Osteoblast (primary cell): ENCODE data around the gene IRGC. TPM values are rescaled to one million over a fixed set of nuclear protein-coding genes. Genes with fewer than 3 reads are reported as not detected.

ENCODE experiments used
- DNase-seq: peaks from one replicate; pipeline ENCODE4 v3.0.0; 2011; ENCODE audit warnings: low spot score, mixed read lengths; ENCODE audit not compliant: insufficient read length; ENCODE audit errors: missing footprints
- H2AFZ ChIP-seq: 2 replicates; pipeline ENCODE4 v1.6.0; 2011; ENCODE audit warnings: mild to moderate bottlenecking, low read length
- H3K27ac ChIP-seq: 2 replicates; pipeline ENCODE4 v1.5.1; 2011; ENCODE audit warnings: mild to moderate bottlenecking, low read depth, low read length, moderate library complexity
- H3K27me3 ChIP-seq: 2 replicates; pipeline ENCODE4 v1.6.0; 2012; ENCODE audit warnings: mild to moderate bottlenecking, control low read depth, inconsistent platforms, low read length, moderate library complexity; ENCODE audit not compliant: insufficient read depth
- H3K36me3 ChIP-seq: 2 replicates; pipeline ENCODE4 v1.5.1; 2011; ENCODE audit warnings: mild to moderate bottlenecking, low read length, control low read depth, moderate library complexity; ENCODE audit not compliant: insufficient read depth
- H3K4me1 ChIP-seq: 2 replicates; pipeline ENCODE4 v1.5.1; 2011; ENCODE audit warnings: mild to moderate bottlenecking, low read length, control low read depth, moderate library complexity; ENCODE audit not compliant: insufficient read depth
- H3K4me2 ChIP-seq: 2 replicates; pipeline ENCODE4 v1.6.0; 2011; ENCODE audit warnings: mild to moderate bottlenecking, low read length; ENCODE audit not compliant: insufficient read depth
- H3K4me3 ChIP-seq: fragments of 200-600 bp; sonication (generic); 3 replicates; pipeline ENCODE4 v1.5.1; 2012; ENCODE audit warnings: mild to moderate bottlenecking, low read length, inconsistent platforms; ENCODE audit not compliant: insufficient read depth
- H3K79me2 ChIP-seq: 2 replicates; pipeline ENCODE4 v1.6.0; 2012; ENCODE audit warnings: mild to moderate bottlenecking, low read length, control low read depth, inconsistent platforms; ENCODE audit not compliant: insufficient read depth
- H3K9me3 ChIP-seq: 2 replicates; pipeline ENCODE4 v1.5.1; 2011; ENCODE audit warnings: low read depth, low read length, control low read depth
- H4K20me1 ChIP-seq: 2 replicates; pipeline ENCODE4 v1.6.0; 2012; ENCODE audit warnings: mild to moderate bottlenecking, low read length, control low read depth; ENCODE audit not compliant: insufficient read depth
- CTCF ChIP-seq: IDR thresholded peaks from 2 replicates; pipeline ENCODE4 v1.5.1; 2011; ENCODE audit warnings: mild to moderate bottlenecking, low read depth, low read length, moderate library complexity; ENCODE audit errors: extremely low read depth
- total RNA-seq: library from RNA; depleted of rRNA; stranded (reverse); fragments of >200 nt; gene quantifications from 2 replicates; pipeline ENCODE4 v1.2.3, GENCODE V29; 2012

Gene IRGC
- total RNA-seq, 1 donor: not detected

- Histone ChIP-seq H3K27ac (no peak overlapping the region), H3K79me2 (no peaks in the 10 kb centered on the region), H3K36me3 (peaks cover 53% of the 10 kb centered on the region), H3K4me3 (no peak overlapping the region), H3K27me3 (no peaks in the 10 kb centered on the region), H3K9me3 (no peaks in the 10 kb centered on the region), H2AFZ (no peak overlapping the region), H3K4me1 (no peaks in the 10 kb centered on the region), H4K20me1 (peaks cover 4% of the 10 kb centered on the region), H3K4me2 (no peak overlapping the region)
- DNase-seq: no peak
- TF ChIP-seq CTCF: no peak
Observed at GRCh38 chr19:43729919-43730318, 14.0 kb downstream of the IRGC start.

- Histone ChIP-seq H4K20me1 (peaks cover 4% of the 10 kb centered on the region), H3K36me3 (peaks cover 66% of the 10 kb centered on the region), H2AFZ (no peak overlapping the region), H3K27ac (no peak overlapping the region), H3K9me3 (no peaks in the 10 kb centered on the region), H3K27me3 (no peaks in the 10 kb centered on the region), H3K79me2 (no peaks in the 10 kb centered on the region), H3K4me3 (no peak overlapping the region), H3K4me2 (no peak overlapping the region), H3K4me1 (no peaks in the 10 kb centered on the region)
- no peak for TF ChIP-seq CTCF
- DNase-seq: no peak
Observed at GRCh38 chr19:43731346-43731745, 15.5 kb downstream of the IRGC start.

GRCh38 chr19:43731846-43732245 lies 16.0 kb downstream of the IRGC start:
- no peak for DNase-seq
- no peak for TF ChIP-seq CTCF

GRCh38 chr19:43735013-43735412 lies 19.1 kb downstream of the IRGC start:
- H3K36me3 ChIP-seq: peaks cover 87% of the 10 kb centered on the region
- no peak for TF ChIP-seq CTCF

More at GRCh38 chr19:43731846-43732245, 16.0 kb downstream of the IRGC start:
- Histone ChIP-seq H2AFZ (no peak overlapping the region), H3K27me3 (no peaks in the 10 kb centered on the region), H3K4me2 (no peak overlapping the region), H3K4me3 (no peak overlapping the region), H3K4me1 (no peaks in the 10 kb centered on the region), H3K9me3 (no peaks in the 10 kb centered on the region), H4K20me1 (peaks cover 4% of the 10 kb centered on the region), H3K36me3 (peaks cover 71% of the 10 kb centered on the region), H3K27ac (no peak overlapping the region), H3K79me2 (no peaks in the 10 kb centered on the region)

More at GRCh38 chr19:43735013-43735412, 19.1 kb downstream of the IRGC start:
- H3K4me1 ChIP-seq: no peaks in the 10 kb centered on the region
- no peaks in the 10 kb centered on the region for H3K79me2 ChIP-seq
- H3K4me2 ChIP-seq: no peak overlapping the region
- no peak for DNase-seq
- H3K9me3 ChIP-seq: no peaks in the 10 kb centered on the region
- H3K4me3 ChIP-seq: no peak overlapping the region
- H3K27ac ChIP-seq: no peak overlapping the region
- H2AFZ ChIP-seq: no peak overlapping the region
- peaks cover 4% of the 10 kb centered on the region for H4K20me1 ChIP-seq
- no peaks in the 10 kb centered on the region for H3K27me3 ChIP-seq
